Measurements from ENCODE around the gene ZFHX2.

The ZFHX2 gene

DNA sequence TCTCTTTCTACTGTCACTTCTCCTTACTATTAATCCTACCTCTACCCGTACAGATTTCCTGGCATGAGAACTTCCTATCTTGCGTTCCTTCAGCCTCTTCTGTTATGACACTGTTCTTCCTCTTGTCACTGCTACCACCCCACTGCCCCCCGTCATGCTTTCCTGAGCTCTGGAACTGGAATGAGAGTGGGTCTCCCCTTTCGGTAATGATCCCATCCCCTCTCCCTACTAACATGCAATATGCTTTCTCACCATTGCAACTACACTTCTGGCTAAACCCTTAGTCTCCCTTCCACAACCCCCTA lies 20.9 kb upstream of the ZFHX2 start:
- no peak for DNase-seq

DNA sequence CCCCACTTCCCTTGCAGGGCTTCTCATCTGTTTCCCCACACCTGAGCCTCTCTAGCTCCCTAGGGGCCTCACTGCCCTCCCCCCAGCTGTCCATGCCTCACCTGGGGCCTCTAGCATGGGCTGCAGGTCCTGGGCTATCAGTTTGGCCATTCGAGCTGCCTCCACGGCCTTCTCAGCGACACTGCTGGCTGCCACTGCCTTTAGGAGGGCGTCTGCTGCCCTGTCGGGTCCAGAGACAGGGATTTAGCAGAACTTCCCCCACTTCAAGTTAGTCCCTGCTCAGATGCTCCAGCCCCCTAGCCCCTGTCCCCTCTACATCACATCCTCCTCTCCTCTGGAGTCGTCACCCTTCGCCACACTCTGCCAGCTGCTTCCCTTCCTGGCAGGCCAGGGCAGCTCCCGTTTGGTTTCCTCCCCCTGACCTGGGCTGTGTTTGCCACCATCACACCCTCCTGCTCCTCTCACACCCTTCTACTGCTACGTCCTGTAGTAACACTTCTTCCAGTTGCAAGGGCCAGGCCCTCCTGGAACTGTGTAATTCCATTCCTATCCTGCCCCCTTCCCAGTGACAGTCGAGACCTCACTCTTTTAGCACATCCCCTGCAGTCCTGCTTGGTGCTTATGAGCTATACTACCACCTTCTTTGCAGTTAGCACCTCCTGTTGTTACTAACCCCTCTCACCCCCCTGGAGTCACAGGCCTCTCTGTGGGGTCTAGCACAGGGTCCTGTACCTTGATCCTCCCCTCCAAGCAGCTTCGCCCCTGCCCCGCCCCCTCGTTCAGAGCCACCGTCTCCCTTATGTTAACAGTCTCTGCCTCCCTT lies 20.3 kb upstream of the ZFHX2 start:
- no peak for DNase-seq

DNA sequence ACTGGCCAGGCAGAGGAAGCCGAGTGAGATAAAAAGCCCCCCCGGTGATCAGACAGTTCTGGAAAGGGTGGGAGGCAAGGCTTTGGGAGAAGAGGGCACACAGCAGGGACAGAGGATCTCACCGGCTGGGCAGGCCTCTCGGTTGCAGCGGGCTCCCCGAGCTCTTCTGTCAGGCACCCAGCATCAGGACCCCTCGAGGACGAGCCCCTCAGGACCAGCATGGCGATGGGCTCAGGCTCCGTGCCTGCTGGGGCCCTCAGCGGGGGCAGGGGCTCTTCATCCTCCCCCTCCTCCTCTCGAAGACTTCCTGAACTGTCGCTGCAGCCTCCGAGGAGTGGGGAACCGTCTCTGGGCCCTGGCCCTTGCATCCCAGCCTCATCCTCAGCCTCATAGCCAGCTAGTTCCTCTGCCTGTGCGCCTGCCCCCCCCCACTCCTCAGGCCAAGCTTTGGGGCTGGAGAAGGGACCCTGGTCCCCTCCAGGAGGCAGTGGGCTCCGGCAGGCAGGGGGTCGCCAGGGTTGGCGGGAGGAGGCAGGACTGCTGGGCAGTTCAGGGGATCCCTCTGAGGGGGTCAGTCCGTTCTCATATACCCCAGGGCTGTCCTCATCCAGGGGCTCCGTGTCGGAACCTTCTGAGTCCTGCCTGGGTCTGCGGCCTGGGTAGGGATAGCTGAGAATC lies 19.4 kb upstream of the ZFHX2 start:
- no peak for DNase-seq

DNA sequence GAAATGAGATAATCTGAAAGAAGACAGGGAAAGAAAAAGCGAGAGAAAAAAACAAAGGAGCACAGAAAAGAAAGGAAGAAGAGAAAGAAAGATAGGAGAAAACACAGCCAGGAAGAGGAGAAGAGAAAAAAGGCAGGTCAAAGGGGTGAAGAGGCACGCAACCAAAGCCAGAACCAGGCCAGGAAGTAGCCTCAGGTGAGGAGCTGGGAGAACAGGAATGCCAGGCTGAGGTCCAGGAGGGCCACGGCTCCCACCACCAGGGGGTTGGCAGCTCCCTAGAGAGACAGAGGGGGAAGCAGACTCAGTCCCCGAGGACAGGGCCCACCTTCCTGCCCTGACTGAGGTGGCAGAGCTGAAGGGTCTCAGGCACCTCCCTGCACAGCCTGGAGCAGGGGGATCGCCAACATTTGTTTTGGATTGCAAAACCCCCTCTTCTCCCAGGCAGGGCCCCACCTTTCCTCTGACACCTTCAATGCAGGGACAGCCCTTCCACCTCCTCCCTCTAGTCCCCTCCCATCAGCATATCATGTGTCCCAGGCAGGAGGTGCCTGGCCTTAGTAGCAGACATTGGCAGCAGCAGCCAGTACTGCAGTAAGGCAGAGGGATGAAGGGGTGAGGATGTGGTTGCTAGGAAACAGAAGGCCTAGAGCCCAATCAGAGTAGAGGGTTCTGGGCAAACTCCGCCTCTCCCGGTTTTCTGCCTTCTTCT lies 18.0 kb upstream of the ZFHX2 start:
- peak; percentile 26 for DNase-seq

DNA sequence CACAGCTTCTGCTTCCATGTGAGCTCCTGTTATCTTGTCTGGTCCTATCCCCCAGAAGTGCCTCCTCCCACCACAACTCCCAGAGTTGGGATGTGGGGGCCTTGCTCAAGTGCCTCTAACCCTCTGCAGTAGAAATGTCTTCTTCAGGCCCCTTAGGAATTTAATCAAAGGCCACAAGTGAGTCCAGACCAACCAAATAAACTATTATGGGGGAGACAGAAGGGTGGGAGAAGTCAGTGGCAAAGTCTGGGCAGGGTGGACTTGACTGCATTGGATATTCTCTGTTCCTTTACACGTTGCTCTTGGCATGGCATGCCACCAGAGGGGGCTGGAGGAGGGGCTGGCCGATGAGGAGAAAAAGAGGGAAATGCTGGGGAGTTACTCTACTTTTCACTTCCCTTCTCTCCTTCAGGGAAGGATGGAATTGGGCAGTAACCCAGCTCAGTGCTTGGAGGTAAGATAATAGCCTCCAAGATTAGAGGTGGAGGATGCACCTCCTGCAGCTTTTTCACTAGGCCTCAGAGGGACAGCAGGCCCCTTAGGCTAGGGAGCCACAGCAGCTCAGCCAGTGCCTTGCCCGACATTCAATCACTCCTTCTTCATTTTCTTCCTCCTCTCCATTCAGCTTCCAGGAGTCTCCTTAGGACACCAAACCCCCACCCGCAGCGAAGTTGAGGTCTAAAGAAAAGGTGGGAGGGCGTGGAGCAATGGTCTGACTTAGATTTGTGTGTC lies 17.2 kb upstream of the ZFHX2 start:
- DNase-seq: peak; percentile 24

DNA sequence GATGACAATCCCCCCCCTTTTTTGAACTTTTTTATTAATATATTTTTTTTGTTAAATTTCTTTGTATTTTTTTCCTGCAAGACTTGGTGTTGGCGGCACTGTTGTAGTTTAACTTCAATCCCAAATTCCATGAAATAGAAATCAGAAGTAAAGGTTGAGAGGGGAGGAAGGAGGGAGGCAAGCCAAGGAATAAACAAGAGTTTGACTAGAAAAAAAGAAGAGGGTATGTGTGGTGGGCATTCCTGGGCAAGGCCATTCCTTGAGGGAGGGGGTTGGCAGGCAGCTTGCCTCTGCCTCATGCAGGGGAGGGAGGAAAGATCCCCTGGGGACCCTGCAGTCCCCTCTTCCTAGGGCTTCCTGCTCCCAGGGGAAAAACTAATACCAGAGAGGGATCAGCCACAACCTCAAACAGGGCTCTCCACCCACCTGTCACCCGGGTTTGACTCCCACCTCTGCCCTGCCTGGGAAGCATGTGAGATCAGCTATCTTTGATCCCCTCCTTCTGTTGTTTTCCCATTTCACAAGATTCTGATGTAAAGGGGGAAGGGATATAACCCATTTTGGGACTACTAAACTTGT lies 16.5 kb upstream of the ZFHX2 start:
- DNase-seq: no peak

DNA sequence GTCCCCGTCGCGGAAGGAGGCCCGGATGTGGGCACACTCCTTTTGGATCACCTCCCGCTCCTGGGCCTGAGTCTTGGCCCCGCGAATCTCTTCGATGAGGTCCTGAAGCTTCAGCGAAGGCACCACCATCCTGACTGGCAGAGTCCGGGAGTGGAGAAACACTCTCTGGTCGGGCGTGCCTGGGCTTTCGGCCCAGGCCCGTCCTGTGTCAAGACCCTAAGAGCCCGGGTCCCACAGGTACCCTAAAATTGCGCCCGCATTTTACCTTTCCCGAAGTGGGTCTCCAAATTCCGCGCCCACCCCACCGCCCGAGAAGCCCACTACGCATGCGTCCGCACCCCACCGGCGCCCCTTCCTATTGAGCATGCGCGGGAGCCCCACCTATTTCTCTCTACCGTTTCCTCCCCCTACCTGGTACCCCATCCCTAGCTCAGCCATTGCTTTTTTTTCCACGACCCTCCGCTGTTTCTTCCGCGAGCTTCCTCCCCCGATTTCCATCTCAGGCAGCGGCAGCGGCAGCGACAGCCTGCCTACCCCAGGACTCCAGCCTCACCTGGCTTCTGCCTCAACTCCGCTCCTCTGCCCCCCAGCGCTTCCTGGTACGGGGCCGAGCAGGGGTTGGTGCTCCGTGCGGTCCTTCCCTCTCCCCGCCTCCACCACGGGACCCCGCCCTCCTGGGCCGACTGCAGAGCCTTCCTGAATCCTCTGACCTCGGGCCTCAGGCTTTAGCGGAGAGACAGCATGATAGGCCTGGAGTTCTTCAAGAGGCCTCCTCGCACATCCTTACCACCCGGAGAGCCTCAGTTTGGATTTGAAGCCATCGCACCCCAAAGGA lies 15.8 kb upstream of the ZFHX2 start, which contains the start of gene AP1G2:
TSS of gene AP1G2 (minus strand) at position 606 of the 835 bp plus-strand sequence. CDS start at position 129, 477 bp downstream.
- peak; percentile 91 for DNase-seq

DNA sequence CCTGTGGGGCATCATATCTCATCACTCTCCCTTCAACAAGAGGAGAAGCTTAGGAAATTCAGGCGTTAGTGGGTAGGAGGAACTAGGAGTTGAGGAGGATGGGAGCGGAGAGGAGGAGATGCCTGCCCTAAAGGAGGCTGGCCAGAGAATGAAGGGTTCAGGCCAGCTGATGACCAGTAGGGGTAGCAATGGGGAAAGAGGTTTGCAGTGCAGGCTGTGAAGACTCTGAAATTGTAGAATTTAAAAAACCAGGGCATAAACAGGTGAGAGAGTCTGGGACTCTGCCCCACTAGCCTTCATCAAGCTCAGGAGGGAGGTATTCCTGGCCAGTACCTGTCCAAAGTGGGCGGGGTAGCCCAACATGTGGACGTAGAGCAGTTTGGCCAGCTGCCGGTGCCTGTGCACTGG lies 15.2 kb upstream of the ZFHX2 start:
- no peak for DNase-seq

DNA sequence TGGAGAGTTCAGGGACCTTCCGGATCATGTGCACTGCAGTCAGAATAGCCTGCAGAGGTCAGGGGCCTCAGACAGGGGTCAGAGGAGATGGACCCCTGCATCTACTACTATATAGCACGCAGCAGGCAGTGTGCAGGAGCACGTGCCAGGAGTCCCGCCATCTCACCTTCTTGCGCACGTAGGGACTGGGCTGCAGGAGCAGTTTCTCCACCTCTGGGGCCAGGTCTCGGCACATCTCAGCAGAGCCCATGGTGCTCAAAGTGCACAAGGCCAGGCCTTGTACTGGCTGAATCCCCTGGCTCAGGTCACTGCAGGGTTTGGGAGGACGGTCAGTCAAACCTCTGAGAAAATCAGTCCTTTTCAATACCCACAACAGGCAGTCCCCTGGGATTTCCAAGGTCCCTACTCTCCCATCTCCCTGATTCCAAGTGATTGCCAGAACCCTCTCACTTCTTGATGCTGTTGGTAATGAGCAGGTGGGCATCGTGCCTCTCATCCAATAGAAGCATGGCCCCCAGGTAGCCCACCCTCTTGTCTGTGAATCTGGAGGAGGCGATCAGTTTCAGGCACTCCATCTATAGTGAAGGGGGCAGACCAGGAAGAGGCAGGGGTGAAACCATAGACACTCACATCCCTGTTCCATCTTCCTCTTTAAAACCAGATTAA lies 14.7 kb upstream of the ZFHX2 start:
- DNase-seq: no peak

DNA sequence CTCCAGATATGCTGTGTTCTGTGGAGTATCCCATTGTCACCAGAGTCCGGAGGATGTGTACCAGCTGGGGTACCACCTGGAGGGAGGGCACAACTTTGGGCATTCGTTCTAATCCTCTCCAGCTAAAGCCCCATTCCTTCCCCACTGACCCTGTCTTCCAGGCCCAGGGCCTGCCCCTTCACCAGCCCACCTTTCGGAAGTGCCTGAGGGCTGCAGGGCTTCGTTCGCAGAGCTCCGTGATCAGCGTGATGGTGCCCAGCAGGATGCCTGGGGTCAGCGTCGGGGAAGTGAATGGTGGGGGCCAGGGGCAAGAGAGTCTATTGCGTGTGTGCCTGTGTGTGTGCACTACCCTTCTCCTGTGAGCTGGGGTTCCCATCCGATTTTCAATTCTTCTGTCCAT lies 14.1 kb upstream of the ZFHX2 start:
- DNase-seq: no peak

DNA sequence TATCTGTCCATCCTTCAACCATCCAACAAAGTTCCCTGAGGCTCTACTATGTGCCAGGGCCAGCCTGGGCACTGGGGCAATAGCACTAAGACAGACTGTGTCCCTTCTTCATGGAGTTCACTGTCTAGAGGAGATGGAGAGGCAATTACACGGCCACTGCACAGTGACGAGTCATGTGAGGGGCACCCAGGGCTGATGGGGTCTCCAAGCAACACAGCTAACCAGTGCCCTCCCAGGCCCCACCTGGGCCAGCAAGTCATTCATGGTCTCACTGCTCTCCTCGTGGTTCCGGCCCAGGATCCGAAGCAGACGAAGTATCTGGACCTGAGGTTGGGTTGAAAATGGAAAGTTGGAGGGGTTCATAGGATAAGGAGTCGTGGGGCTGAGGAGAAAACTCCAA lies 13.3 kb upstream of the ZFHX2 start:
- DNase-seq: no peak

DNA sequence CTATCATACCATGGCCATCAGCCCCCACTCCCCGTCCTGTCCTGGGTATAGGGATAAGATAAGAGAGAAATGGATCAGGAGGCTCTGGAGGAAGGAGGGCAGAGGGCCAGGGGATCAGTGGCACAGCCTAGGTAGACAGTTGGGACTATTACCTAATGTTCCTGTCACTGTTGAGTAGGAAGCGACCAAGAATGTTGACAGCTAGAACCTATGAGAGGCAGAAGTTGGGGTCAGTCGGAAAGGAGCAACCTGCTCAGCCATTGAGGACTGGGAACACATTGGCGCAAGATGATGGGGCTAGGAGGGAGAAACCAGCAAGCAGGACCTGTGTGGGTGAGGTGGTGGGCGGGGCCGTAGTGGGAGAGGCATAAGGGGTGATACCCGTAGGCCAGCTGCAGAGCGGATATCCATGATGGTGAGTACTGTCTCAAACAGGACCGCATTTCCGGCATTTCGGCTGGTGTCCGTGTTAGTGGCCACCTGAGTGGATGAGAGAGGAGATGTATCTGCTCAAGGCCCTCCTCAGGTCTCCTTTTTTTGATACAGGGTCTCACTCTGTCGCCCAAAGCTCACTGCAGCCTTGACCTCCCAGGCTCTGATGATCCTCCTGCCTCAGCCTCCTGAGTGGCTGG lies 12.7 kb upstream of the ZFHX2 start:
- no peak for DNase-seq

DNA sequence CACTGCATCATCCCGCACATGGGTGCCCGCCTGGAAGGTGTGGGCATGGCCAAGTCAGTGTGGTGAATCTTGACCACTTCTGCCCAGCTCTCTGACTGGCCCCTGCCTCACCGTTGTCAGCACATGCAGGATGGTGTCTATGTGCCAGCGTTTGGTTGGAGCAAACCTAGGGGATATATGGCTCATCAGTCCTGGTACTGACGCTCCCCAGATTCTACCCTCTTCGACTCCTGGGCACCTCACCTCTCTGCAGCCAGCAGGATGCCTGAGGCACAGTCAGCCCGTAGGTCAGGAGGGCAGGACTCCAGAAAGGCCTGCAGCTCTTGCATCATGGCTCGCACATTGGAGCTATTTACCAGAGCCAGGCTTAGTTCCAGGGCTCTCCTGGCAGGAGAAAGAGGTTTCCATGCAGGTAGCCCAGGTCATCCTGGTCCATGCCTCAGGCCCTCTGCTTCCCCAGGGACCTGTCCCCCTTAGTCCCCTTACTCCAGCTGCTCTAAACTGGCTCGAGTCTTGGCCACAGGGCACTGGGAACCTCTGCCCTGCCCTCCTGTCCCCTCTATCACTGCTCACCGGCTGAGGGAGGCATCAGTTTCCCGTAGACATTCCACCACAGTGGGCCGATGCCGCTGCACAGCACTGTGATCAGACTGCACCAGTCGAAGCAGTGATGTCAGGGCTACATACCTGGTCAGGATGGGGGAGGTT lies 12.1 kb upstream of the ZFHX2 start:
- no peak for DNase-seq

DNA sequence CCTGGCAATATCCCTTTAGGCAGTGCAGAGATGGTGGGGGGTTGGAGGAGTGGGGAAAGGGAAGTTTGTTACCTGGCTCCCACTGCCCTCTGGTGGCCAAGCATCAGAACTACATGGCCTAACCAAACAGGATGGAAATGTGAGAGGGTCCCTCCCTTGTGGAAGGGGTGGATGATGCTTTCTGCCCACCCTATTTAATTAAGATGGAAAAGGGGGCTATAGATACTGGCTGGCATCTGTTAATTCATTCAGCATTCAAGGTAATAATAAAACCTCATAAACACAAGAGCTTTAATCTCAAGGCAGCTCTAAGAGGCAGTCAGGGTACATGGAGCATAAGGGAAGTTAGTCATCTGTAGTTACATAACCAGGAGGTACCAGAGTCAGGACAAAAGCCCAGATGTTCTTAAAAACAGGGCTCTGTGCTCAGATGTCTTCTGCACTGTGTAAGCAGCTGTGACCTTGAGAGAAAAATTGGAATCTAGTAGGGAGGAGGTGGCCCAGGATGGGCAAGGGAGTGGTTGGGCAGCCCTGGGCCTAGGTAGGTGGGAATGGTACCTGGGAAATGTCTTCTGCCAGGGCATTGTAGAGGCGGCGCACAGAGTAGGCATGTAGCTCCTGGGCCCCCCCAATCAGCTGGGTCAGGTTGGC lies 11.4 kb upstream of the ZFHX2 start:
- peak; percentile 51 for DNase-seq

DNA sequence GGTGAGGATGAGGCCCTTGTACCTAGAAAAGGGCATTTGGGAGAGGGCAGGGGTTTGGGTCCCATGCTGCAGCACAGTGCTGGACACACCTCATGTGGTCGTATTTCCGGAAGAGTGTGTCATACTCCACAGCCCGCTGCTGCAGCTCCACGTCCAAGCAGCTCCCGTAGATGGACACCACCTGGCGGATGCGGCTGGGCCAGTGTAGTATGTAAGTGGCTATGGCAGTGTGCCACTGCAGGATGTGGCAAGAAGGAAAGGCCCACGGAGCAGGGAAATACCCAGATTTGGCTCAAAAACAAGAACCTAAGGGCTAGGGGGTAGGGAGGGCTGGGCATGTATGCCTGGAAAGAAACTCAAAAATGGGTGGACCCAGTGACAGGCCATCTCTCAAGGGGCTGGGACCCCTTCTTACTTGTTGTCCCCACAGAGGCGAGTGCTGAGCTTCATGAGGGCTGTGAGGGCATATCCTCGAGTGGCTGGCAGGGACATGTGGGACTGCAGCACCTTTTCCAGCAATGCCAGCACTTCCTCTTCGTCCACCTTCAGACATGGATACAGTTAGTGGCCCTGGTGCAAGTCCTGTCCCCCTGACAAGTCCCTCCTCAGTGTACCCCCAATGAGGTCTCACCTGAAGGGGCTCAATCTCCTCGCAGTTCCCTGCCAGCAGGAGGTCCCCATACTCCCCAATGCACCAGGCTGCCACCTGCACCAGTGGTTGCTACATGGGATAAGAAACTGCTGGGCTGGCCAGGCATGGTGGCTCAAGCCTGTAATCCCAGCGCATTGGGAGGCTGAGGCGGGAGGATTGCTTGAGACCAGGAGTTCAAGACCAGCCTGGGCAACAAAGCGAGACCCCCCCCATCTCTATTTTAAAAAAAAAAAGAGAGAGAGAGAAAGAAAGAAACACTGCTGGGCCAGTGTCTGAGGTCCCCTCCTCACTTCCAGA lies 10.6 kb upstream of the ZFHX2 start:
- no peak for DNase-seq

DNA sequence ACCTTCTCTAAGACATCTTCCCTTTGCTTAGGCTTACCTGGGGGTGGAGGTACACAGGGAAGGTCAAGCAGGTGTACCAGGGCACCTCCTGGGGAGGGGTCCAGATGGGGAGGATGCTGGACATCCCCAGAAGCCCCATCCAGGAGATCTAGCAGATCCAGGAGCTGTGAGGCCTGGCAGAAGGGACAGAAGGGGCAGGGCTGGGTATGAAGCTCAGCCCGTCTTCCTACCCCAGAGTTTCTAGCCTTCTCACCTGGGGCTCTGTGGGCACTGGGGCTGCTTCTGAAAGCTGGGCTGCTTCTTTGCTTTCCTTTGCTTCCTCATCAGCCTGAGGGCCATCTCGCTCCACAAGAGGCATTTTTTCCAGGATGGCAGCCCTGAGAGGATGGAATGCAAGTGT lies 9.7 kb upstream of the ZFHX2 start:
- no peak for DNase-seq

DNA sequence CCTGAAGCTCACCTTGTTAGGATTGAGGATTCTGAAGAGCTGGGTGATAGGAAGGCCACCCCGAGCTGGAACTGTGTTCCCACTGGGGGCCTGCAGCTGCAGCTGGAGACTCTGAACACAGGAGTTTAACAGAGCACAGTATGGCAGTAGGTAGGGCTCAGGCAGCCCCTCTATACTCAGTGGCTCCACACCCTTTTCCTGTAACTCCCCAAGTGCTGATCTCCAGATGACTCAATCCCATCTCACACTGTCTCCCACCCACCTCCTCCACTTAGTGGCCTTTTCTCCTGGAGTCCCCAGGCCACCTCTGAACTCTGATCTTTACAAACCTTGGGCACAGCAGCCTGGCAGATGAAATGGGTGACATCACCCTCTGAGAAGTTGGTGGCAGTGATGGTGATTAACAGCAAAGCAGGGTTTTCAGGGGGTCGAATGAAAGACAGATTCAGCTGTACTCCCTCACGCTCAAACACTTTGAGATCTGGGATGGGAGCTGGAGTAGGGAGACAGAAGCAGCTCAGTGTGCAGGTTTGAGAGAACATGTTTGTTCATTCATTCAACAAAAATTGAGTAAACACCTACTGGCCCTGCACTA lies 8.5 kb upstream of the ZFHX2 start:
- no peak for DNase-seq
